NCI-H2196 treated with DMSO at 0.1 percent for 48 hours (cell line): ENCODE measurements around the gene ZNF610.
A peak's percentile ranks its signal among the peaks of the same experiment; 100 is the strongest.
"Not testable (repeated sequence)": the region's sequence is repeated elsewhere in the genome, so short reads cannot be mapped to it uniquely, and the experiment has no call there.

Experiments
- DNase-seq: peaks from one replicate; lab custom pipeline; 2025; ENCODE audit not compliant: unreplicated experiment; lab: John Stamatoyannopoulos, UW

The ZNF610 gene

GRCh38 chr19:52336117-52336790 is at the start of gene ZNF610:
ZNF610 (plus strand) TSS chr19:52336243; CDS start chr19:52349173, 12,930 bp downstream.
- DNase-seq, result peak; percentile 42

- DNase-seq, result no peak
Measured at GRCh38 chr19:52286256-52286655, 49.8 kb upstream of the ZNF610 start.

GRCh38 chr19:52291781-52292180 is 44.3 kb upstream of the ZNF610 start:
- no peak for DNase-seq

GRCh38 chr19:52292946-52293345 is 43.1 kb upstream of the ZNF610 start:
- DNase-seq, result not testable (repeated sequence)

GRCh38 chr19:52296400-52296772 is 39.7 kb upstream of the ZNF610 start:
- DNase-seq, result no peak

GRCh38 chr19:52296773-52297600 is 39.1 kb upstream of the ZNF610 start, which contains the start of gene ZNF480:
ZNF480 (plus strand) TSS chr19:52297169; CDS start chr19:52300413, 3,244 bp downstream.
- DNase-seq, result peak; percentile 55

- DNase-seq, result no peak
Measured at GRCh38 chr19:52297601-52298364, 38.3 kb upstream of the ZNF610 start.

GRCh38 chr19:52307275-52307674 is 28.8 kb upstream of the ZNF610 start:
- DNase-seq, result no peak

- no peak for DNase-seq
Measured at GRCh38 chr19:52322429-52322828, 13.6 kb upstream of the ZNF610 start.

GRCh38 chr19:52331757-52332156 is 4.3 kb upstream of the ZNF610 start:
- no peak for DNase-seq

- no peak for DNase-seq
Measured at GRCh38 chr19:52335768-52336116, 301 bp upstream of the ZNF610 start.

GRCh38 chr19:52336791-52337381 is 843 bp downstream of the ZNF610 start:
- no peak for DNase-seq

- DNase-seq, result not testable (repeated sequence)
Measured at GRCh38 chr19:52339022-52339421, 3.0 kb downstream of the ZNF610 start.

GRCh38 chr19:52343548-52343947 is 7.5 kb downstream of the ZNF610 start:
- DNase-seq, result peak; percentile 13

GRCh38 chr19:52345162-52345561 is 9.1 kb downstream of the ZNF610 start:
- DNase-seq, result no peak

GRCh38 chr19:52351512-52351911 is 15.5 kb downstream of the ZNF610 start:
- no peak for DNase-seq

GRCh38 chr19:52366414-52366824 is 30.4 kb downstream of the ZNF610 start:
- DNase-seq, result no peak

GRCh38 chr19:52369559-52370340 is 33.7 kb downstream of the ZNF610 start, which contains the start of gene ZNF880:
ZNF880 (plus strand) TSS chr19:52369923; CDS start chr19:52369966, 43 bp downstream.
- peak; percentile 13 for DNase-seq

GRCh38 chr19:52370341-52370710 is 34.3 kb downstream of the ZNF610 start:
- no peak for DNase-seq

GRCh38 chr19:52391135-52391534 is 55.1 kb downstream of the ZNF610 start:
- DNase-seq, result no peak
